A549 treated with Hydrocortisone at 1 μM for 4 hours (cell line): Measurements from ENCODE around the gene MROH7. TPM values are rescaled to one million over a fixed set of nuclear protein-coding genes. Genes with fewer than 3 reads are reported as not detected.

Experiments
- total RNA-seq: library from RNA; stranded (reverse); fragments of 200-300 nt; extraction: Qiagen RNA extraction; gene quantifications from 5 replicates; pipeline ENCODE4 v1.2.3, GENCODE V29; 2022

MROH7 gene
- total RNA-seq: not detected in 5 replicates

GRCh38 chr1:54640863-54641836 is at the start of gene MROH7:
MROH7 (plus strand) TSS chr1:54641786; CDS start chr1:54652927, 11,141 bp downstream.

GRCh38 chr1:54623216-54624007 is 18.2 kb upstream of the MROH7 start, which contains the start of gene FAM151A:
FAM151A (minus strand) TSS chr1:54623525; CDS start chr1:54623395, 130 bp downstream.

GRCh38 chr1:54715493-54716298 is 74.1 kb downstream of the MROH7 start, which contains the start of gene TTC4:
TTC4 (plus strand) TSS chr1:54715861; CDS start chr1:54715909, 48 bp downstream.

Other genes starting within 250 kb of the MROH7 start
- 5.7 to 7.4 TPM (median 6.4 TPM) in 5 replicates for gene SSBP3, start 235.4 kb upstream of the MROH7 start, total RNA-seq
- gene ACOT11, start 93.6 kb upstream of the MROH7 start, total RNA-seq: 2.0 to 2.4 TPM (median 2.1 TPM) in 5 replicates
- gene FAM151A, start 18.3 kb upstream of the MROH7 start, total RNA-seq: 0.15 to 0.29 TPM (median 0.24 TPM) in 5 replicates
- gene TTC4, start 74.1 kb downstream of the MROH7 start, total RNA-seq: 24.5 to 36.5 TPM (median 27.8 TPM) in 5 replicates
- gene PARS2, start 122.7 kb downstream of the MROH7 start, total RNA-seq: 4.2 to 5.1 TPM (median 4.6 TPM) in 5 replicates
- gene TTC22, start 159.5 kb downstream of the MROH7 start, total RNA-seq: not detected in 5 replicates
- 46.8 to 50.3 TPM (median 47.0 TPM) in 5 replicates for gene DHCR24, start 245.4 kb downstream of the MROH7 start, total RNA-seq